HCT116 (cell line): ENCODE measurements around the gene CACNA1C. TPM values are rescaled to one million over a fixed set of nuclear protein-coding genes. Genes with fewer than 3 reads are reported as not detected.

ENCODE experiments used
- ATAC-seq: fragments of 200-7000 bp; cut with Tn5 transposase; 2 replicates; pipeline ENCODE4 v1.9.1; 2020; ENCODE audit warnings: mild to moderate bottlenecking, moderate library complexity
- BruUV-seq: library from RNA; stranded (reverse); fragments of 400-500 nt; replicated peaks from 2 replicates; lab custom pipeline; 2021; lab: Mats Ljungman, UMichigan
- CTCF ChIA-PET: fragments of 300-600 bp; sonication (Branson Sonifier 250); formaldehyde crosslinking; loops from one replicate; lab custom pipeline; 2021; ENCODE audit warnings: antibody characterized with exemption; lab: Charles Lee
- POLR2A ChIA-PET: fragments of 300-600, 350-600 bp; sonication (Branson Sonifier 250); formaldehyde crosslinking; loops from one replicate; lab custom pipeline; 2021; ENCODE audit warnings: antibody characterized with exemption; lab: Charles Lee
- RAD21 ChIA-PET, 2 experiments: fragments of 300-600 bp; sonication (Branson Sonifier 250); formaldehyde crosslinking; loops; one replicate each; lab custom pipeline; 2023; ENCODE audit warnings: low total read pairs in 2 of 2; ENCODE audit not compliant: uncharacterized antibody in 2 of 2, unreplicated experiment in 2 of 2, low non-redundant PET in 1 of 2; lab: Charles Lee
- DNase-seq: peaks from one replicate; pipeline ENCODE4 v3.0.0-alpha.2; 2010; ENCODE audit warnings: low read depth, low spot score
- H2AFZ ChIP-seq: fragments of 200-600 bp; shearing (Covaris generic), sonication (generic); 2 replicates; pipeline ENCODE4 v1.6.1; 2017; ENCODE audit warnings: low read depth, mixed run types, mixed read lengths, antibody characterized with exemption, low read length; ENCODE audit not compliant: poor library complexity, severe bottlenecking
- H3K27ac ChIP-seq: 2 replicates; pipeline ENCODE4 v1.5.1; 2012; ENCODE audit warnings: low read depth, low read length
- H3K27me3 ChIP-seq: fragments of 200-600 bp; sonication (generic); 2 replicates; pipeline ENCODE4 v1.6.1; 2016; ENCODE audit warnings: mixed run types, low read length, mixed read lengths; ENCODE audit not compliant: insufficient read depth
- H3K36me3 ChIP-seq, 2 experiments: fragments of 200-500 bp in 1 of 2; fragments of 200-600 bp in 1 of 2; sonication (Bioruptor generic) in 1 of 2; sonication (generic) in 1 of 2; 2 replicates each; pipeline versions ENCODE4 v1.5.1 to v1.6.1; 2014 to 2016; ENCODE audit warnings: low read length in 2 of 2, inconsistent platforms in 1 of 2, mixed read lengths in 1 of 2, mixed run types in 1 of 2; ENCODE audit not compliant: insufficient read depth in 2 of 2, control insufficient read depth in 1 of 2
- H3K4me1 ChIP-seq, 2 experiments: fragments of 200-600 bp in 1 of 2; sonication (generic) in 1 of 2; 2 replicates each; pipeline versions ENCODE4 v1.5.1 to v1.6.1; 2012 to 2017; ENCODE audit warnings: low read length in 2 of 2, inconsistent platforms in 1 of 2, mild to moderate bottlenecking in 1 of 2, mixed read lengths in 1 of 2, mixed run types in 1 of 2, moderate library complexity in 1 of 2; ENCODE audit not compliant: insufficient read depth in 2 of 2, control insufficient read depth in 1 of 2
- H3K4me2 ChIP-seq: fragments of 200-600 bp; sonication (generic); 2 replicates; pipeline ENCODE4 v1.6.1; 2017; ENCODE audit warnings: mixed run types, low read length, mixed read lengths
- H3K4me3 ChIP-seq, 2 experiments: fragments of 200-600 bp in 1 of 2; sonication (generic) in 1 of 2; replicated peaks in 1 of 2; 2 replicates each; pipeline ENCODE4 v1.5.1; 2011 to 2016; ENCODE audit warnings: low read length in 2 of 2, control low read depth in 1 of 2, low read depth in 1 of 2, mild to moderate bottlenecking in 1 of 2, mixed read lengths in 1 of 2, mixed run types in 1 of 2
- H3K79me2 ChIP-seq: fragments of 200-600 bp; sonication (generic); 2 replicates; pipeline ENCODE4 v1.6.1; 2017; ENCODE audit warnings: mild to moderate bottlenecking, mixed run types, low read length, moderate library complexity, mixed read lengths; ENCODE audit not compliant: insufficient read depth
- H3K9ac ChIP-seq: fragments of 200-600 bp; sonication (generic); 2 replicates; pipeline ENCODE4 v1.6.1; 2016; ENCODE audit warnings: low read length, mixed read lengths
- H3K9me2 ChIP-seq: fragments of 200-600 bp; sonication (generic), shearing (Covaris generic); 2 replicates; pipeline ENCODE4 v1.6.1; 2017; ENCODE audit warnings: mixed run types, mild to moderate bottlenecking, moderate library complexity; ENCODE audit not compliant: insufficient read depth
- H3K9me3 ChIP-seq, 2 experiments: fragments of 200-500 bp in 1 of 2; fragments of 200-600 bp in 1 of 2; sonication (Bioruptor generic) in 1 of 2; sonication (generic) in 1 of 2; 2 replicates each; pipeline ENCODE4 v1.6.1; 2014 to 2017; ENCODE audit warnings: low read length in 2 of 2, mixed read lengths in 2 of 2, inconsistent platforms in 1 of 2, low read depth in 1 of 2, mild to moderate bottlenecking in 1 of 2, mixed run types in 1 of 2, moderate library complexity in 1 of 2; ENCODE audit not compliant: control insufficient read depth in 1 of 2, insufficient read depth in 1 of 2
- H4K20me1 ChIP-seq: fragments of 200-600 bp; sonication (generic), shearing (Covaris generic); 2 replicates; pipeline ENCODE4 v1.6.1; 2017; ENCODE audit warnings: mixed run types, mild to moderate bottlenecking, moderate library complexity; ENCODE audit not compliant: insufficient read depth
- CBX3 ChIP-seq: IDR thresholded peaks from 2 replicates; pipeline ENCODE4 v1.6.1; 2012; ENCODE audit warnings: low read depth
- EGR1 ChIP-seq: IDR thresholded peaks from 2 replicates; pipeline ENCODE4 v1.6.1; 2012; ENCODE audit warnings: low read depth
- EZH2 ChIP-seq: fragments of 200-600 bp; sonication (generic); IDR thresholded peaks from 2 replicates; pipeline ENCODE4 v1.6.1; 2017; ENCODE audit warnings: antibody characterized with exemption, mixed run types
- EZH2phosphoT487 ChIP-seq: fragments of 200-600 bp; IDR thresholded peaks from 2 replicates; pipeline ENCODE4 v1.6.1; 2018; ENCODE audit warnings: antibody characterized with exemption, borderline replicate concordance
- FOSL1 ChIP-seq: IDR thresholded peaks from 2 replicates; pipeline ENCODE4 v1.6.1; 2012; ENCODE audit warnings: low read depth
- JUND ChIP-seq: IDR thresholded peaks from 2 replicates; pipeline ENCODE4 v1.6.1; 2012
- MAX ChIP-seq: IDR thresholded peaks from 2 replicates; pipeline ENCODE4 v1.6.1; 2012
- POLR2A ChIP-seq: IDR thresholded peaks from 2 replicates; pipeline ENCODE4 v1.7.0; 2011; ENCODE audit warnings: borderline replicate concordance; ENCODE audit not compliant: insufficient read depth, insufficient read length; ENCODE audit errors: extremely low read depth
- POLR2AphosphoS5 ChIP-seq: IDR thresholded peaks from 2 replicates; pipeline ENCODE4 v1.6.1; 2011; ENCODE audit warnings: mild to moderate bottlenecking, low read depth, low read length, moderate library complexity
- RAD21 ChIP-seq: IDR thresholded peaks from 2 replicates; pipeline ENCODE4 v1.6.1; 2012; ENCODE audit warnings: low read depth, mild to moderate bottlenecking
- REST ChIP-seq: IDR thresholded peaks from 2 replicates; pipeline ENCODE4 v1.6.1; 2012; ENCODE audit warnings: low read depth
- SIN3A ChIP-seq: IDR thresholded peaks from 2 replicates; pipeline ENCODE4 v1.6.1; 2012; ENCODE audit warnings: low read depth
- SRF ChIP-seq: IDR thresholded peaks from 2 replicates; pipeline ENCODE4 v1.6.1; 2012; ENCODE audit warnings: low read depth
- YY1 ChIP-seq: IDR thresholded peaks from 2 replicates; pipeline ENCODE4 v1.6.1; 2011; ENCODE audit warnings: low read length, low read depth, moderate library complexity, mild to moderate bottlenecking; ENCODE audit not compliant: insufficient replicate concordance; ENCODE audit errors: extremely low read depth
- ZBTB33 ChIP-seq: IDR thresholded peaks from 2 replicates; pipeline ENCODE4 v1.6.1; 2011; ENCODE audit warnings: mild to moderate bottlenecking, low read length, moderate library complexity; ENCODE audit not compliant: insufficient replicate concordance; ENCODE audit errors: extremely low read depth
- ZNF274 ChIP-seq: fragments of 200-500 bp; sonication (Bioruptor generic); IDR thresholded peaks from 2 replicates; pipeline ENCODE4 v1.6.1; 2014; ENCODE audit warnings: mild to moderate bottlenecking, low read depth, low read length, inconsistent platforms
- intact Hi-C: fragments of 100-400 bp; cut with micrococcal nuclease; formaldehyde crosslinking; loops from 2 replicates; pipeline ENCODE4 v1.10.0; 2022
- total RNA-seq: library from RNA; stranded (reverse); gene quantifications from one replicate; pipeline ENCODE4 v1.2.1, GENCODE V29; 2021; ENCODE audit not compliant: unreplicated experiment

CACNA1C gene
- total RNA-seq, 1 experiment from 2014 or later = 0.05 TPM

- H3K4me3 ChIP-seq = no peak overlapping the region
- no peak for TF ChIP-seq CBX3
- TF ChIP-seq ZNF274 = no peak
- no peak for TF ChIP-seq YY1
- no peak for TF ChIP-seq JUND
- TF ChIP-seq SRF = no peak
- no peak for TF ChIP-seq REST
- no peak for TF ChIP-seq EZH2phosphoT487
- TF ChIP-seq MAX = no peak
- TF ChIP-seq RAD21 = no peak
- TF ChIP-seq FOSL1 = no peak
- TF ChIP-seq ZBTB33 = no peak
- TF ChIP-seq SIN3A = no peak
- no peak for TF ChIP-seq EZH2
- TF ChIP-seq POLR2AphosphoS5 = no peak
- no peak for TF ChIP-seq EGR1
- no peak for TF ChIP-seq POLR2A
- H2AFZ ChIP-seq = no peak overlapping the region
- DNase-seq = no peak
- H3K27ac ChIP-seq = no peak overlapping the region
- POLR2A ChIA-PET = no interaction called here
- H3K27me3 ChIP-seq = peaks cover 33% of the 10 kb centered on the region
- H3K9ac ChIP-seq = no peak overlapping the region
- no peaks in the 10 kb centered on the region for H3K9me3 ChIP-seq
- no peaks in the 10 kb centered on the region for H4K20me1 ChIP-seq
- no peak for ATAC-seq
- BruUV-seq = no TSS peak
- no peaks in the 10 kb centered on the region for H3K9me2 ChIP-seq
- no peaks in the 10 kb centered on the region for H3K4me1 ChIP-seq
- CTCF ChIA-PET = no interaction called here
- RAD21 ChIA-PET = no interaction called here
- no peaks in the 10 kb centered on the region for H3K79me2 ChIP-seq
- no peaks in the 10 kb centered on the region for H3K36me3 ChIP-seq
- intact Hi-C loops = no loop called here
- H3K4me2 ChIP-seq = no peak overlapping the region
Observed at GRCh38 chr12:2501464-2502191, 448.8 kb downstream of the CACNA1C start.
